Measurements from ENCODE around the gene TMEM106B. TPM values are rescaled to one million over a fixed set of nuclear protein-coding genes. Genes with fewer than 3 reads are reported as not detected.

TMEM106B gene
- total and polyA plus RNA-seq, 9 donors, result 18.3 to 58.8 (median 45.1) TPM

- no peaks in the 10 kb centered on the region for H3K36me3 ChIP-seq
These were observed 15.7 kb downstream of the TMEM106B start for GRCh38 chr7:12226756-12227155.

GRCh38 chr7:12228024-12228423 lies 16.9 kb downstream of the TMEM106B start:
- Histone ChIP-seq H3K27ac (no peak overlapping the region), H3K9me3 (no peaks in the 10 kb centered on the region), H3K4me3 (no peak overlapping the region), H3K4me1 (ENCODE audit: insufficient read depth) (no peaks in the 10 kb centered on the region), H3K27me3 (no peaks in the 10 kb centered on the region), H3K36me3 (no peaks in the 10 kb centered on the region)
- intact Hi-C loops (cut with DNase I), result no loop called here
- no peak for DNase-seq
- TF ChIP-seq CTCF (IDR thresholded peaks at IDR 0.05) (no peak), POLR2A (IDR thresholded peaks at IDR 0.05) (no peak), EP300 (IDR thresholded peaks at IDR 0.05) (no peak)

More at GRCh38 chr7:12226756-12227155, 15.7 kb downstream of the TMEM106B start:
- Histone ChIP-seq H3K4me1 (ENCODE audit: insufficient read depth) (no peaks in the 10 kb centered on the region), H3K4me3 (no peak overlapping the region), H3K9me3 (no peaks in the 10 kb centered on the region), H3K27ac (no peak overlapping the region), H3K27me3 (no peaks in the 10 kb centered on the region)
- TF ChIP-seq EP300 (IDR thresholded peaks at IDR 0.05) (no peak), POLR2A (IDR thresholded peaks at IDR 0.05) (no peak), CTCF (IDR thresholded peaks at IDR 0.05) (no peak)
- DNase-seq, result no peak
- intact Hi-C loops (cut with DNase I), result no loop called here
- 43 to 51% (median 51%) methylated on average over 2 of the region's 2 CpGs for WGBS, 3 donors

GRCh38 chr7:12229046-12229445 lies 18.0 kb downstream of the TMEM106B start:
- H3K4me3 ChIP-seq, result no peak overlapping the region
- no peaks in the 10 kb centered on the region for H3K4me1 ChIP-seq (ENCODE audit: insufficient read depth)
- no peaks in the 10 kb centered on the region for H3K9me3 ChIP-seq
- H3K36me3 ChIP-seq, result no peaks in the 10 kb centered on the region
- TF ChIP-seq CTCF (IDR thresholded peaks at IDR 0.05), result no peak
- TF ChIP-seq EP300 (IDR thresholded peaks at IDR 0.05), result no peak
- no peak for TF ChIP-seq POLR2A (IDR thresholded peaks at IDR 0.05)
- H3K27me3 ChIP-seq, result no peaks in the 10 kb centered on the region
- intact Hi-C loops (cut with DNase I), result no loop called here
- no peak overlapping the region for H3K27ac ChIP-seq
- no peak for DNase-seq

GRCh38 chr7:12231097-12231496 lies 20.0 kb downstream of the TMEM106B start:
- TF ChIP-seq EP300 (IDR thresholded peaks at IDR 0.05) (no peak), CTCF (IDR thresholded peaks at IDR 0.05) (no peak), POLR2A (IDR thresholded peaks at IDR 0.05) (no peak)
- no peaks in the 10 kb centered on the region for H3K36me3 ChIP-seq
- H3K27me3 ChIP-seq, result no peaks in the 10 kb centered on the region
- no peaks in the 10 kb centered on the region for H3K4me1 ChIP-seq (ENCODE audit: insufficient read depth)
- H3K9me3 ChIP-seq, result no peaks in the 10 kb centered on the region
- H3K27ac ChIP-seq, result no peak overlapping the region
- intact Hi-C loops (cut with DNase I), result no loop called here
- H3K4me3 ChIP-seq, result no peak overlapping the region
- WGBS, 3 donors, result 94 to 97% (median 94%) methylated on average over 2 of the region's 2 CpGs
- no peak for DNase-seq

GRCh38 chr7:12233175-12233574 lies 22.1 kb downstream of the TMEM106B start:
- H3K27me3 ChIP-seq, result no peaks in the 10 kb centered on the region
- no peak for DNase-seq
- H3K36me3 ChIP-seq, result no peaks in the 10 kb centered on the region
- intact Hi-C loops (cut with DNase I), result no loop called here
- no peak overlapping the region for H3K4me3 ChIP-seq
- no peaks in the 10 kb centered on the region for H3K9me3 ChIP-seq
- 79 to 86% (median 80%) methylated on average over 2 of the region's 2 CpGs for WGBS, 3 donors
- TF ChIP-seq POLR2A (IDR thresholded peaks at IDR 0.05), result no peak
- TF ChIP-seq CTCF (IDR thresholded peaks at IDR 0.05), result no peak
- no peak for TF ChIP-seq EP300 (IDR thresholded peaks at IDR 0.05)
- no peaks in the 10 kb centered on the region for H3K4me1 ChIP-seq (ENCODE audit: insufficient read depth)
- no peak overlapping the region for H3K27ac ChIP-seq

Data from ovary (tissue), 9 donors.